GM19043 (cell line): Measurements from ENCODE around the gene PMS2.
"Not testable (repeated sequence)": the region's sequence is repeated elsewhere in the genome, so short reads cannot be mapped to it uniquely, and the experiment has no call there.

ENCODE experiments used
- ATAC-seq: cut with Tn5 transposase; IDR thresholded peaks from one replicate; pipeline ENCODE4 v1.9.1; 2021; ENCODE audit warnings: low read depth; ENCODE audit not compliant: unreplicated experiment

PMS2 gene, protein sequence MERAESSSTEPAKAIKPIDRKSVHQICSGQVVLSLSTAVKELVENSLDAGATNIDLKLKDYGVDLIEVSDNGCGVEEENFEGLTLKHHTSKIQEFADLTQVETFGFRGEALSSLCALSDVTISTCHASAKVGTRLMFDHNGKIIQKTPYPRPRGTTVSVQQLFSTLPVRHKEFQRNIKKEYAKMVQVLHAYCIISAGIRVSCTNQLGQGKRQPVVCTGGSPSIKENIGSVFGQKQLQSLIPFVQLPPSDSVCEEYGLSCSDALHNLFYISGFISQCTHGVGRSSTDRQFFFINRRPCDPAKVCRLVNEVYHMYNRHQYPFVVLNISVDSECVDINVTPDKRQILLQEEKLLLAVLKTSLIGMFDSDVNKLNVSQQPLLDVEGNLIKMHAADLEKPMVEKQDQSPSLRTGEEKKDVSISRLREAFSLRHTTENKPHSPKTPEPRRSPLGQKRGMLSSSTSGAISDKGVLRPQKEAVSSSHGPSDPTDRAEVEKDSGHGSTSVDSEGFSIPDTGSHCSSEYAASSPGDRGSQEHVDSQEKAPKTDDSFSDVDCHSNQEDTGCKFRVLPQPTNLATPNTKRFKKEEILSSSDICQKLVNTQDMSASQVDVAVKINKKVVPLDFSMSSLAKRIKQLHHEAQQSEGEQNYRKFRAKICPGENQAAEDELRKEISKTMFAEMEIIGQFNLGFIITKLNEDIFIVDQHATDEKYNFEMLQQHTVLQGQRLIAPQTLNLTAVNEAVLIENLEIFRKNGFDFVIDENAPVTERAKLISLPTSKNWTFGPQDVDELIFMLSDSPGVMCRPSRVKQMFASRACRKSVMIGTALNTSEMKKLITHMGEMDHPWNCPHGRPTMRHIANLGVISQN

DNA sequence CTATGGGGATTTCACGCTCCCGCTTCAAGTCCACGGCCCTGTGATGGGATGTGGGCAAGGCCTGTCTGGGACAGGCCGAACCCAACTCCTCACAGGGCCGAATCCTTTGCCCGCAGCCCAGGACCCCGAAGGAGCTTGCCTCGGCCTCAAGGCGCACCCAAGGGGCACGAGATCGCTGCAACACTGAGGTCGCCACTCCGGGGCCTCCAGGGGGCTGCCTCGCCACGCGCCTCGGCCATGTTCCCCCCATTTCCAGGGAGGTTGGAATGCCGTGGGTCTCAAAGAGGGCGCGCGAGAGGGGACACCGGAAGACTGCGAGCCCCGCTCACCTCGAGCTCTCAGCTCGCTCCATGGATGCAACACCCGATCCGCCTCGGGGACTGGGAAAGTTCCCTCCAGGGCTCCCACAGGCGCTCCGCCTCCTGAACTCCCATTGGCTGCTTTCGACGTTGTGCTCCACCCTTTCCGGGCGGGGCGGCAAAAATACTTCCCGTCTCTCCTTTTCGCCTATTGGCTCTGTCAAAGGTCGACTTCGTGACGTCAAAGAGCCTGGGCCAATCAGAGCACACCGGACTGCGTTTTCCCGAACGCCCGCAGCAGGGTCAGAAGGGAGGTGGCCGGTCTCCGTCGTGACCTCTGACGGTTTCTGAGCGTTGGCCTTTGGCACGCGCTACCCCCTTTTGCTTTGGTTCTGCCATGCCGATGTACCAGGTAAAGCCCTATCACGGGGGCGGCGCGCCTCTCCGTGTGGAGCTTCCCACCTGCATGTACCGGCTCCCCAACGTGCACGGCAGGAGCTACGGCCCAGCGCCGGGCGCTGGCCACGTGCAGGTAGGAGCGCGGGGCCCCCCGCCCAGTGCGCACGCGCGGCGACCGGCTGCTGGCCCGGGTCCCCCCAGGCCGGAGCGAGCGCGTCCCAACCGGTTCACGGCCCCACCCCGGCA lies at the start of gene PMS2, which contains the start of gene AIMP2:
Gene PMS2, minus strand, starts transcription at position 382 of the 944 bp plus-strand sequence. Its CDS starts 30 bp downstream, at position 352.
Gene AIMP2, plus strand, starts transcription at position 605 of the 944 bp plus-strand sequence. Its CDS starts 92 bp downstream, at position 697.
- peak; percentile 90 for ATAC-seq

DNA sequence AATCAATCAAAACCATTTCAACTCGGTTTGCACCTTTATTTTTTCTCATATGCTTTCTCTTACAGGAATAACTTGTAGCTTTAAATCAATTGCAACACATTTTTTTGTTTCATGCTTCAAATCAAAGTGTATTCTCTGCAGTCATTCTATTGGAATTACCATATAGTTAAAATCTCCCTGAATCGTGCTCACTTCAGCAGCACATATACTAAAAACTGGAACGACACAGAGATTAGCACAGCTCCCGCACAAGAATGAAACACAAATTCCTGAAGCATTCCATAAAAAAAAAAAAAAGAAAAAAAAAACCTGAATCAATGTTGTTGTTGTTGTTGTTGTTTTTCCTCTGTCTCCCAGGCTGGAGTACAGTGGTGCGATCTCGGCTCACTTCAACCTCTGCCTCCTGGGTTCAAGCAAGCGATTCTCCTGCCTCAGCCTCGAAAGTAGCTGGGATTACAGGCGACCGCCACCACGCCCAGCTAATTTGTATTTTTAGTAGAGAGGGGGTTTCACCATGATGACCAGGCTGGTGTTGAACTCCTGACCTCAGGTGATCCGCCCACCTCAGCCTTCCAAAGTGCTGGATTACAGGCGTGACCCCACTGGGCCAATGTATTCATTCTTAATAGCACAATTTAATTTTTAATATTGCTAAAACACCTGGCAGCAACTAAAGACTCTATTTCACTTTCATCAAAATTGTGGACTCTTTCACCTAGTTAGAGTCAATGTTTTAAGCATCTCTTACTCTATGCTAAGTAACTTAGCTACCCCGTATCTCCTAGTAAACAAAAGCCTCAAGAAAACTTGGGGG lies 48.7 kb upstream of the PMS2 start:
- ATAC-seq = no peak

DNA sequence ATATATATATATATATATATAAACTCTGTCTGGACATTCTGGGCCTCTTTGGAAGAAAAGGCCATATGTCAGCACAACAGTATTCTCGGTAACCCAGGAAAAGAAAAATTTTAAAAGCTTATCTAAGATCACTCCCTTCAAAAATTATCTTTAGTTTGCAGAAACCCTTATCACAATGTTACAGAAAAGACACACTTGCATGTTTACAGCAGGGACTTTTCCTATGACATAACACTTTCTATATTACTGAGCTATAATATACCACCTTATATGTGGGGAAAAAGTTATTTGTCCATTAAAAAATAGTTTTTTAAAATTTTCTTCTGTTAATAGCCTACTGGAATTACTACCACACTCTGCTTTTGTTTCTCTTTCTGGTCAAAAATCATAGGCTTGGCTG lies 47.8 kb upstream of the PMS2 start:
- no peak for ATAC-seq

DNA sequence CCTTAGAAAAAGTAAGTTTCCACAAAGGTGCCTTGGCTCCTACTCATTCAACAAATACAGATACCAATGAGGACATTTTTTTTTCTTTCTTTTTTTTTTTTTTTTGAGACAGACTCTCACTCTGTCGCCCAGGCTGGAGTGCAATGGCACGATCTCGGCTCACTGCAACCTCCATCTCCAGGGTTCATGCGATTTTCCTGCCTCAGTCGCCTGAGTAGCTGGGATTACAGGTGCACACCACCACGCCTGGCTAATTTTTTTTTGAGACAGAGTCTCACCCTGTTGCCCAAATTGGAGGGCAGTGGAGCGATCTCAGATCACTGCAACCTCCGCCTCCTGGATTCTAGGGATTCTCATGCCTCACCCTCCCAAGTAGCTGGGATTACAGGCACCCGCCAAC lies 42.3 kb upstream of the PMS2 start:
- ATAC-seq = not testable (repeated sequence)

DNA sequence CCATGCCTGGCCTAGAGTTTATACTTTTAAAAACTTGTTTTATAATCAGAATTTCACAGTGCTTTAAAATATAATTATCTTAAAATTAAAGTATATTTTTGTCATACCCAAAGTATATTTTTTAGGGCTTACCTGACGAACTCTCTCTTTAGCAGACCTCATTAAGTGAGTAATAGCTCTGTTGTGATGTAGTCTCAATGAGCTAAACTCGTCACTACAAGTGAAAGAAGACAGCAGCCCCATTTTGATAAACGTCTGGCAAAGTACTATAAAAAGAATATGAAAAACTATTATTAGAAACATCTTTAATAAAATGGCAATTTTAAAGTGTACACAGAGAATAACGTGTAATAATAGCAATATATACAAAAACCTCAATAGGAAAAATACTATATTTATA lies 40.9 kb upstream of the PMS2 start:
- ATAC-seq = no peak

DNA sequence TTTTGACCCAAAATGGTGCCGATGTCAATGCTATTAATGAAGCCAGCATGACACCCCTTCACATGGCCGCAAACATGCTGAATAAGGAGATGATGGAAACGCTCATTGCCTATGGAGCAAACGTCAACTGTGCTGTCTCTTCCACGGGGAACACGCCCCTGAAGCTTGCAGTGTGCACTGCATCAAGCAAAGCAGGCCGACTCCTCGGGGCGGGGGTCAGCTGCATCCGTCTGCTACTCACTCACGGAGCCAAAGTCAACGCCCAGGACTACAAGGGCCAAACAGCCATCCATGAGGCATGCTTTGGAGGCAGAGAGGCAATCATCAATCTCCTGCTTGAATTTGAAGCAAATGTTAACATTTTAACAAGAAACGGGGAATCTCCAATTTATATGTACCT lies 26.8 kb upstream of the PMS2 start:
- ATAC-seq = no peak

DNA sequence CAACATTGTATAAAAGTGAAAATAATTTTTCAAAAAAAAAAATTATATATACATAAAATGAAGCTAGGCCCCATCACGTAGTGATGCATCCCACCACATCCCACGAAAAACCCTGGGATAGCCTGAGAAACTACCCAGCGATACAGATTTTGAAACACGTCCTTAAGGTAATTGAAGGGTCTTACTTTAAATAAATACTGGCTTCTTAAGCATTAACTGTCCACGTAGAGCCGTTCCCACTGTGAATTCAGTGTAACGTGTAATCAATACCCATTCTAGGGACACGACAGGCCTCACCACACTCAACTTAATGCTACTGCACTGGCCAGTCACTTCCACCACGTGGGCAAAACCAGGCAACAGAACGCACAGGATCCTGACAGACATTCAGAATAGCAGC lies 26.3 kb upstream of the PMS2 start:
- ATAC-seq = no peak

DNA sequence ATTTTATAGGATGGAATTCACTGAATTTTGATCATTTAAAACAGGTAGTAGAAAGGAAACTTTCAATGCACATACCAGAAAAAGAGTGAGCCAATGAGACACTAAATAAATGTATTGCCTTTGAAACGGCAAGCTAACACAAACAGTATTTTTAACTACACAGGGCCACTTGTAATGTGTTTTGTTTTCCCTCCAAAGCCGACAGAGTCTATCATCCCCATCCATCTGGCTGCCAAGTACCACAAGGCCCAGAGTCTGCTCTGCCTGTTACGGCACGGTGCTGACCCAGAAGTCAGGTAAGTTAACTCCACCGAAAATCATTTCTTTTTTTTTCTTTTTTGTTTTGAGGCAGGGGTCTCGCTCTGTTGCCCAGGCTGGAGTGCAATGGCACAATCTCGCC lies 23.8 kb upstream of the PMS2 start:
- no peak for ATAC-seq

DNA sequence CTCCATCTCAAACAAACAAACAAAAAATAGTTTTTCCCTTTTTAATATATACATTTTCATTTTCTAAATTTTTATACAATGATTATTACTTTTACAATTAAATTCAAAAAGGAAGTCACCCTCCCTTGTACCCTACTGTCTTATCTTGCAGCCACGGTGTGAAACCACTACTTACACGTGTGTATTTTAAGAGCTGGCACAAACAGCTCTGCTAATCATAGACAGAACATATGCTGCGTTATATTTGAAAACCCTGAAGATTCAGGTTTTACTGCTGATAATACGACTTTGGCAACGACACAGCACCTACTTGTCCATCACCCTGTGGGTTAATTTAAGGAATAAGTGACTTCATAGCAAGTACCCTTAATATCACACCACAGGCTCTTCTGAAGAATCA lies 23.3 kb upstream of the PMS2 start:
- no peak for ATAC-seq

DNA sequence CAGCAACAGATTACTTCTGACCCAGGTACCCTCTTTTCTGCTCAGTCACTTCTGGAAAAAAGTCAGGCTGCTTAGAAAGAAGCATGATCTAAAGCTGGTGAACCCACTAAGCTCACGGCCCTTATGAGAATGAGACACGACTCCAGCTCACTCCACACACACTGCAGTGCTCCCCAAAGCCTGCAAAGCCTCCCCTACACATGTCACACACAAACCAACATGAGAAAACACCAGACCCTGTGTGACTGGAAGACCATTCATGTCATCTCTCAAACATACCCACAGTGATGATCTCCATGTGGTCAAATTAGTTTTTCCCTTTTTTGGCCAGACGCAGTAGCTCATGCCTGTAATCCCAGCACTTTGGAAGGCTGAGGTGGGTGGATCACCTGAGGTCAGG lies 22.7 kb upstream of the PMS2 start:
- no peak for ATAC-seq

DNA sequence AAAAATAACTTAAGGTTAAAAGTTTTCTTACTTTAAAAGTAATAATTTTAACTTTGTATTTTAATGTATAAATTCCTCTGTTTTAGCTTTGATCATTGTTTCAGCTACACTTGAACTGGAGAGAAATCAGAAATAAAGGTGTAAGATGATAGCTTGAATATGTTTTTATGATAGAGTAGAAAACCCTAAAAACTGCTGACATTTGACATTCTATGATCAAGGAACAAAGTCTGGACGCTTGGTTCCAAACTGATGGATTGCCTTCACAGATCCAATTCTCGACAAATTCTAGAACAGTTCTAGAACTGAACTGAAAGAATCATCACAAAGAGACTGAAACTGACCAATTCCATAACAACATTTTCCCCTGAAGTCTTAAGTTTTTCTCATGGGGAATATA lies 22.1 kb upstream of the PMS2 start, which contains the start of gene ANKRD61:
Gene ANKRD61, plus strand, starts transcription at position 389 of the 400 bp plus-strand sequence. Its CDS starts 0 bp downstream, at position 389.
- no peak for ATAC-seq

DNA sequence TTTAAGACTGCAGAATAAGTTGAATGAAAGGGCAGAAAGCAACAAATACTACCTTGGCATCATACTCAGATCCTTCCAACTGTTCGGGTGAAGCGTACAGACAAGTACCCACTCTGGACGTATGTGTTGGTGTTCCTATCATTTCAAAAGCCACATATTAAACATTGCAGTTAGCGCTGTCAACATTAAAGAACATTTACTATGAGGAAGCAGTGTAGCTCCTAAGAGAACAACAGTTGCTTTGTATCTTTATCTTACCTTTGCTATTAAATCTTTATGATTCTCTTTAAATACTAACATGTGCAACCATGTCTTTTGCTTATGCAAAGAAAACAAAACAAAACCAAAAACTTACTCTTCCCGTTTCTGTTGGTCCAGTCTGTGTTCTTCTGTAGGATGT lies 19.7 kb upstream of the PMS2 start:
- ATAC-seq = no peak

DNA sequence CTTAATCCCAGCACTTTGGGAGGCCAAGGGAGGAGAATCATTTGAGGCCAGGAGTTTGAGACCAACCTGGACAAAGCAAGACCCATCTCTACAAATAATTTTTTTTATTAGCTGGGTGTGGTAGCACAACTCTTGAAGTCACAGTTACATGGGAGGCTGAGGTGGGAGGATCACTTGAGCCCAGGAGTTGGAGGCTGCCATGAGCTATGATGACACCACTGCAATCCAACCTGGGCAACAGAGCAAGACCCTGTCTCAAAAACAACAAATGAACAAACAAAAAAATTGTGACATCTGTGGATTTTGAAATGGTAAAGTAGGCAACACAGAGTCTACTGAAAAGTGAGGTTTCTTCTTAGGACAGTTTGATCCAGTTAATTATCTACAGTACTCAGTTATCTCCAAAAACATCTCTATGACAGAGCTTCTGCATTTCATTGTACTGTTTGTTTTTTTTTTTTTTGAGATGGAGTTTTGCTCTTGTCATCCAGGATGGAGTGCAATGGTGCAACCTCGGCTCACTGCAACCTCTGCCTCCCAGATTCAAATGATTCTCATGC lies 19.0 kb upstream of the PMS2 start:
- no peak for ATAC-seq

DNA sequence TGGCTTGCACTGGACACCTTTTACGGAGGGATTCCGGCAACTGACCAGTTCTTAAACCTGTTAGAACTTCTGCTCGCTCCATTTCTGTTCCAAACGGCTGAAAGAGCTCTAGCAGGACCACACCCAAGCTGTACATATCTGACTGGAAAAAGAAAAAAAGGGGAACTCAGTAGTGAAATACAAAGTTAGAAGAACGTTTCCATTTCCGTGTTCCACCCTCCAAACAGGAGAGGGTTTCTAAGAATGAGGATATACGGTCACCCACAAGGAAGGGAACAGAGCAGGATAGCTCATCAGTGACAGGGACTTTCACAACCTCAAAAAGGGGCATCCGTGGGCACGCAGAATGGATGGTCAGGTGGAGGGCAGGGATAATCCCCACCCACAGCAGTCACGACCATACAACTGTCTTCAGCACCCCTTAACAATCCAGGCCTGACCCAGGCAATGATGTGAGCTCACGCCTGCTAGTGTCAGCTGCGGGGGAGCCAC lies 18.0 kb upstream of the PMS2 start:
- no peak for ATAC-seq

DNA sequence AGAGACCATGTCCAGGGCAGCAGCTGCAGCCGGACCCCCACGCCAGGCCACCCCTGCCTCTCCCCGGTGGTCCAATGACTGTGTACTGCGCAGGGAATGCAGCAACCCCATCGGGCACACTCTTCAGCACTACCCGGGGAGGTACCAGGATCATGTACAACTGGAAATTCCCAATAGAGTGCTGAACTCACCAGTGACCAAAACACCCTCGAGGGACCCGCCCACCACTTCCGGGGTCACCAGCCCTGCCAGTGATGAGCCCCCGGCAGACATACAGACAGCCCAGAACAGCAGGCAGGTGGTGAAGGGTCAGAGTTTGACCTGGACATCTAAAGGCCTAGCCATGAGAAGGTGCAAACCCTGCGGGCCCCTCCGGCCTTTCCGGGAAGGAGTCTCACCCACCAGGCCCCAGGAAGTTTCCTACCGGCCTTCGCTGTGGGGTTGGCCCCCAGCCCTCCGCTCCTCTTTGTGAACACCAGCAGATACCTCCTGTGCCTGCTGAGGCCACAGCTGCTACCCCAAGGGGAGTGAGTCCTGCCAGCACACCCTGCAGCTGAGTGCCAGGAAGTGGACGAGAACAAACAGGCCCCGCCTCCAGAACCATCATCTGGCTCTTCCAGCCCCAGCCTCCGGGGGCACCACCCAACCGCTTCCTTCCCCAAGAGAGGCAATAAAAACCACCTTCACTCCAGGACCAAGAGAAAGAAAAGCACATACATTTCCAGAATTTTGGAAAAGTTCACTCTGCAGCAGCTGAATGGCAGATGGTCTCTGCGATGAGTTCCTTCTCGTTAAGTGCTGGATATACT lies 17.4 kb upstream of the PMS2 start:
- ATAC-seq = peak; percentile 91

DNA sequence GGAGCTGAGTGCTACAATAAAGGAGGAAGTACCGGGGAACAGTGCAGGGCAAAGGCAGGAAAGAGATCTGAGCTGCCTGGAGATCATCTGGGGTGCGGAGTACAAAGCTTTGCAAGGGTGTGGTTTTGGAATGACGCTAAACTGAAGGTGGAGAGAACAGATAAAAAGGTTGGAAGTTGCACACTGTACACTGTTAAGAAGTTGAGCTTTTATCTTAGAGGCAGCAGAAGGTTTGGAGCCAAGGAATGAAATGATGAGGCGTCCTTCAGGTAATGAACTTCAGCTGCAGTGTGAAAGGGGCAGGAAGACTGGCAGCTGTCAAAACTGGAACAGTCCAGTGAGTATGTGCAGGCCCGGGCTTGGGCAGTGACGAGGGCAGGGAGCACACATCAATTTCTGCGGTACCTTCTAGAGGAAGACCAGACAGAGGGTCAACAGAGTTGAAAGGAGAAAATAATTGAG lies 15.2 kb upstream of the PMS2 start:
- no peak for ATAC-seq

DNA sequence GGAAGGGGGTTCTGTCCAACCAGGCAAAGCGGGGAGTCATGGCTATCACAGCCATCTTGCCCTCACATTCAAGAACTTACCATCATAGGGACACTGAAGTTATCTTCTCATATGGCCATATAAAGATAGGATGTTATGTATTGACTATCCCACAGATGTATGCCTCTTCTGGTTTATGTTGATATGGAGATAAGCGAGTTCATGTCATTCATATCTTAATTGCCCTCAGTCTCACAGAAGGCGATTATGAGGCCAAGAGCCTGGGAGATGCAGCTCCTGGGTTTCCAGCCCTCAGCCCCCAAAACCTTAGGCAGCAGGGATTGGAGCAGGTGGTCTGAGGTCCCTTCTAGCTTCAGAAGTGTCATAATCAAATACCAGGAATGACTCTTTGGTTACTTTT lies 13.9 kb upstream of the PMS2 start:
- ATAC-seq = no peak
